ENCODE measurements around the gene ICAM4. TPM values are rescaled to one million over a fixed set of nuclear protein-coding genes. Genes with fewer than 3 reads are reported as not detected.

The ICAM4 gene
- total and polyA plus RNA-seq, 2 of the 8 experiments (the other 6 are each of a cell fraction or from before 2014, with no cell fraction given): 1.5 to 4.1 TPM

- Histone ChIP-seq H3K4me1 (replicated peaks in 1 of 4; ENCODE audit: control insufficient read depth in 3 of 4, insufficient read depth in 4 of 4, low read length in 3 of 4) (peaks cover 0 to 19% (median 7%) of the 10 kb centered on the region in 4 experiments; a peak in 6 of 7 replicates), H3K79me1 (ENCODE audit: low read depth, low read length) (peaks cover 5% of the 10 kb centered on the region), H2BK15ac (ENCODE audit: low read length) (peak overlapping the region; percentile 88; the same call in 1 of the 2 replicates), H3K23me2 (ENCODE audit: low read depth, low read length) (peaks cover 13% of the 10 kb centered on the region), H4K5ac (ENCODE audit: insufficient read length, low read depth, low read length) (peak overlapping the region; percentile 29), H3K36me3 (ENCODE audit: control insufficient read depth in 2 of 4, insufficient read depth in 4 of 4, low read length in 3 of 4) (peaks cover 10 to 13% (median 11%) of the 10 kb centered on the region in 4 experiments; a peak in 7 of 8 replicates), H3K27ac (ENCODE audit: low read depth, low read length) (no peak overlapping the region), H3K4me2 (ENCODE audit: insufficient read depth in 1 of 2, low read depth in 2 of 2, low read length in 2 of 2) (peak overlapping the region; percentile 91 to 93), H4K20me1 (replicated peaks in 1 of 2; ENCODE audit: control insufficient read depth in 1 of 2, insufficient read depth in 2 of 2, low read length in 2 of 2) (peaks cover 6 to 12% of the 10 kb centered on the region in 2 experiments), H2BK5ac (ENCODE audit: low read depth, low read length) (peak overlapping the region; percentile 61; the same call in 1 of the 2 replicates), H3K56ac (replicated peaks; ENCODE audit: insufficient read length, low read depth, low read length) (no peak overlapping the region), H3K79me2 (ENCODE audit: control insufficient read depth in 1 of 2, insufficient read depth in 2 of 2, low read length in 2 of 2) (peaks cover 5 to 24% of the 10 kb centered on the region in 2 experiments), H4K91ac (replicated peaks; ENCODE audit: insufficient read length, low read length) (peak overlapping the region; percentile 70), H3K9ac (replicated peaks in 1 of 4; ENCODE audit: extremely low read depth in 1 of 4, low read depth in 3 of 4, low read length in 3 of 4) (peak overlapping the region in 2 of 4 experiments; percentile 10 to 34; a peak in 4 of 7 replicates), H3K27me3 (replicated peaks in 1 of 4; ENCODE audit: control insufficient read depth in 3 of 4, extremely low read depth in 1 of 4, insufficient read depth in 3 of 4, low read length in 3 of 4) (peaks cover 0 to 3% (median 0%) of the 10 kb centered on the region in 4 experiments; a peak in 2 of 7 replicates), H2AFZ (ENCODE audit: low read length) (peak overlapping the region; percentile 43; the same call in 1 of the 2 replicates), H3K4ac (replicated peaks; ENCODE audit: insufficient read length, low read depth, low read length) (no peak overlapping the region), H3K18ac (ENCODE audit: extremely low read depth, low read length) (no peak overlapping the region), H3K4me3 (ENCODE audit: extremely low read depth in 1 of 4, insufficient read depth in 2 of 4, low read depth in 3 of 4, low read length in 4 of 4) (peak overlapping the region; percentile 75 to 96 (median 90)), H3K14ac (ENCODE audit: insufficient read length) (no peak overlapping the region), H3K9me3 (ENCODE audit: insufficient read depth in 2 of 2, low read depth in 1 of 2, low read length in 1 of 2) (no peaks in the 10 kb centered on the region), H3K23ac (ENCODE audit: insufficient read length) (no peak overlapping the region), H2BK12ac (ENCODE audit: low read depth, low read length) (no peak overlapping the region), H2BK120ac (replicated peaks; ENCODE audit: low read depth, low read length) (no peak overlapping the region), H4K8ac (ENCODE audit: extremely low read depth, insufficient read depth, low read length) (peak overlapping the region; percentile 78), H2AK5ac (ENCODE audit: low read depth, low read length) (no peak overlapping the region; the same call in 1 of the 2 replicates), H2BK20ac (ENCODE audit: low read length) (no peak overlapping the region)
- ChIA-PET CTCF (ENCODE audit: partially characterized antibody) (interaction anchor here (0.8 to 4.9 kb wide), 18 partner anchors 10 to 82 kb away, joined by 3 to 21 read pairs (median 4); partner anchors contain the start of genes CDC37, ICAM1 and ICAM5), POLR2A (ENCODE audit: partially characterized antibody) (interaction anchor here (0.6 to 6.8 kb wide), 23 partner anchors 11 to 325 kb away, joined by 3 to 104 read pairs (median 4); partner anchors contain the start of genes CDC37, DNMT1, FDX2 and ICAM1)
- 10% methylated on average over 39 of the region's 44 CpGs; no CpG with 5 or more reads in 1 of the 2 experiments for WGBS, 2 experiments (ENCODE audit: extremely low coverage in 1 of 2, insufficient coverage in 1 of 2, insufficient read length in 1 of 2, insufficient replicate concordance in 2 of 2, low coverage in 1 of 2, low lambda C conversion rate in 2 of 2, missing lambda C conversion rate in 1 of 2)
- TF ChIP-seq BACH1 (IDR thresholded peaks at IDR 0.05; ENCODE audit: low read length) (0 out of 2 replicates have a peak, but pooled peaks have one; percentile 14), CREB1 (IDR thresholded peaks at IDR 0.05) (peak; percentile 43; the same call in 1 of the 2 replicates), KDM5A (IDR thresholded peaks at IDR 0.05; ENCODE audit: low read length) (no peak)
- DNase-seq (ENCODE audit: low read depth in 1 of 2, low spot score in 2 of 2): peak in 1 of 2 experiments; percentile 63
- no peak for FAIRE-seq
Measured at GRCh38 chr19:10333758-10334587, 47.2 kb downstream of the ICAM4 start.
